HG02885 (cell line): Measurements from ENCODE around the gene TESMIN.

ENCODE experiments used
- ATAC-seq: cut with Tn5 transposase; IDR thresholded peaks from one replicate; pipeline ENCODE4 v1.9.1; 2021; ENCODE audit warnings: mild to moderate bottlenecking; ENCODE audit not compliant: unreplicated experiment, poor library complexity

TESMIN gene

DNA sequence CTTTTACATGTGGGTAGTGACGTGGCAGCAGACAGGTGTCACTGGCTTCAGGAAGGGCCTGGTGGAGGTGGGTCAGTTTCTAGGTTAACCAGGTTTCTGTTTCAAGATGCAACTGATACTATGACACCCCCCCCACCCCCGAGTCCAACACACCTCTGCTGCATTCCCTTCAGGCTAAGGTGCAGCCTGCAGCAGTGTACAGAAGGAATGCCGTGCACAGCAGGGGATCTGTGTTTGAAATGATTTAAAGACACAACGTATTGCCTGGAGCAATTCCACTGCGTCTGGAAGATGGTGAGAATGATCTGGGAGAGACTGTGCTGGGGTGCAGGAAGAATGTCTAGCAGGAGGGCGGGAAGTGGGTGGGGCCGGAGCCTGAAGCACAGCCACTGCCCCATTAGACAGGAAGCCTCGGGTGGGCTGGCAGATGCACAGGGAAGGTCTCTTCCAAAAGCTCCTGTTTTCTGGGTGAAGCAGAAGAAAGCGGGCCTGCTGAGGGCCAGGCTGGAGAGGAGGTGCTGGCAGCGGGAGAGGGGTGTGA, 11.9 kb upstream of the TESMIN start:
- ATAC-seq: no peak

DNA sequence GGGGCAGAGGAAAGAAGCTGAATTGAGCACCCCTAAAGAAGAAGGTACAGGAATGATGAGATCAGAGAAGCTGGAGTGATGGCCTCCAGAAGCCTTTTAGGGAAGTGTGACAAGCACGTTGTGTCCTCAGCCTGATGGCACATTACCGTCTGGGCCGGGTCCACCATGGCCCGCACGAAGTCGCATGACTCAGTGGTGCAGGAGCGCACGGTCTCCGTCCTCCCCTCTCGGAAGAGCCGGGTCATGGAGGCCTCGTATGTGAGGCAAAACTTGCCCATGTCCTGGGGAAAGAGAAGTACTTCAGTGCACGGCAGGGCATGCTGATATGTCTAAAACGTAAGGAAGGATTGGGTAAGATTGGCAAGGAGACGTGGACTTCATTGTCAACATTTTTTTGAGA, 11.2 kb upstream of the TESMIN start:
- ATAC-seq: no peak

DNA sequence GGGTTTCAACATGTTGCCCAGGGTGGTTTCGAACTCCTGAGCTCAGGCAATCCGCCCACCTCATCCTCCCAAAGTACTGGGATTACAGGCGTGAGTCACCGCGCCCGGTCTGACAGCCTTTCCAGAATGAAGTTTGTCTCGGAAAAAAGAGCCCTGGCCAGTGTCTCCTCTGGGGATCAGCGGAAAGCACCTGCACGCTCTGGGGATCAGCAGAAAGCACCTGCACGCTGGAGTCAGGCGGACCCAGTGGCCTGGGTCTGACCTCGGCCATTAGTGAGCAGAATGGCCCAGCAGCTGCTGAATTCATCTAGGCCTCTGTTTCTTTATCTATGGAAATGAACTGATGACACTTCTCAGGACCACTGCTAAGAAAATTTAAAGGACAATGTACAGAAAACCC, 10.5 kb upstream of the TESMIN start:
- ATAC-seq: no peak

DNA sequence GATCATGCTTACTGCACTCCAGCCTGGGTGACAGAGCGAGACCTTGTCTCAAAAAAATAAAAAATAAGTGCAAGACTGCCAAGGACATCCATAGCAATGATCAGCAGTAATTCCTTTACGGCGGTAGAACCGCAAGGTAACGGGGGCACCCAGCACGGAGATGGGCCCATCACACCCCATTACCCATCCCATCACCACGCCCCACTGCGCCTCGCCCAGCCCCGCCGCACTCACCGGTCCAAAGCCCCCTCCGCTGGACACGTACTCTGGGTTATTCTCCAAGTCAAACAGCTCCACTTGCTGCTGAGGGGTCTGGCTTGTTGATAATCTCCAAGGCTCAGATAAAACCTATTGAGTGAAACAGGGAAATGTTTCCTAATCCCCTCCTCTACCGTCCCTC, 8.7 kb upstream of the TESMIN start:
- ATAC-seq: no peak

DNA sequence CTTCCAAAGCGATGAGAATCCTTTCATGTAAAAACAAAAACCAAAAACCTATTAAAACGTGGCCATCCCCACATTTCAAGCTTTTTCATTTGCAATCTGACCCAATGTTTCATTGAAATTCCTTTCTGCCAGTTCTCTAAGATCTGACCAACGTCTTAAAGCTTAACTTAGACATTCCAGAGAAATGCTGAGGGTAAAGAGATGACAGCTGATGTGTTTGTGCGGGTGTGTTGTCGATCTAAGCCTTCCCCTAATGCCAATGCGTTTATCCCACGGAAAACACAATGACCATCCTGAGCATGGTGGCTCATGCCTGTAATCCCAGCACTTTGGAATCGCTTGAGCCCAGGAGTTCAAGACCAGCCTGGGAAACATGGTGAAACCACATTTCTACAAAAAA, 6.4 kb upstream of the TESMIN start:
- ATAC-seq: no peak

DNA sequence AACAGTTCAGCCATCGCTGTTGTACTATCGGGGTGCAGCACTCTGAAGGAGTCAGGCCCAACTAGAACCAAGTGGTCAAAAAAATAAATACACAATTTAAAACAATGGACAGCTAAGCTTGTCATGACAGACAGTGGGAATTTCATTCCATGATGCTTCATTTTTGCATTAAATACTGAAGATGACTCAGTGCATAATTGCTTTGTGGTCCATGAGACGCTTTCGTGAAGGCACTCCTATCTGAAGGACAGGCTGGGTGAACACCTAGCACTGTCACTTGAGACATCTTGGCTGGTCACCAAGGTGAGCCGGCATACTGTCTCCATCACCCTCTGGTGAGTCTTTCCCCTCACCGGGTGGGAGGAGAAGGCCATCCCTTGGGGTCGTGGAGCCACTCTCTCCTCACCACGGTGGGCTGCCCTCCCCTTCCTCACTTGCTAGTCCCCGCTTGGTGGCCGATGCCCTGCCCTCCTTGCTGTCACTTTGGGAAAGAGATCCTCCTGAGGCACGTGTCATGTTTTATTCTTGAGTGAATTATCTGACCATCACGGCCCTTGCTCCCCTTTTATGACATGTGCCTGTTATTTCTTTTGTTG, 4.9 kb upstream of the TESMIN start:
- no peak for ATAC-seq

DNA sequence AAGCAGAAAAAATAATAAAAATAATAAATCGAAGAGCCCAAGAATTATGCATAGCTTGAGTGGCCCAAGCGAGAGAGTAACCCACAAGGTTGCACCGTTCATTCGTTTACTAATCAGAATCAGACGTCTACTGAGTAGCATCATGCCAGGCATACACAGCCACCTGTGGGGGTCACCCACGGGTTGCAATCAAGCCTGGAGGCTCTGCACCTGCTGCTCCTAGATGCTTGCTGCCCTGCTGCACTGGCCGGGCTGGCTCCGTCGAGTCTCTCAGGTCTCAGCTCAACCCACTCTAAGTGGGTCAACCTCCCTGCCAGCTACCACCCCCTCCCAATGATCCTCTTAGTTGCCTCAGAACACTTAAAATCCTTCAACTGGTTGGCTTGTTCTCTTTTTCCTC, 2.0 kb upstream of the TESMIN start:
- ATAC-seq: no peak

DNA sequence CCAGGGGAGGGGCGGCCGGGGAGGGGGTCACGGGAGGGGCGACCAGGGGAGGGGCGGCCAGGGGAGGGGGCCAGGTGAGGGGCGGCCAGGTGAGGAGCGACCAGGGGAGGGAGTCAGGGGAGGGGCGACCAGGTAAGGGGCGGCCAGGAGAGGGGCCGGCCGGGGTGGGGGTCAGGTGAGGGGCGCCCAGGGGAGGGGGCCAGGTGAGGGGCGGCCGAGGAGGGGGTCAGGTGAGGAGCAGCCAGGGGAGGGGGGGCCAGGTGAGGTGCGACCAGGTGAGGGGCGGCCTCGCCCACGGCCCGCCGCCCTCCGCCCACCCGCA, 355 bp downstream of the TESMIN start:
- no peak for ATAC-seq

DNA sequence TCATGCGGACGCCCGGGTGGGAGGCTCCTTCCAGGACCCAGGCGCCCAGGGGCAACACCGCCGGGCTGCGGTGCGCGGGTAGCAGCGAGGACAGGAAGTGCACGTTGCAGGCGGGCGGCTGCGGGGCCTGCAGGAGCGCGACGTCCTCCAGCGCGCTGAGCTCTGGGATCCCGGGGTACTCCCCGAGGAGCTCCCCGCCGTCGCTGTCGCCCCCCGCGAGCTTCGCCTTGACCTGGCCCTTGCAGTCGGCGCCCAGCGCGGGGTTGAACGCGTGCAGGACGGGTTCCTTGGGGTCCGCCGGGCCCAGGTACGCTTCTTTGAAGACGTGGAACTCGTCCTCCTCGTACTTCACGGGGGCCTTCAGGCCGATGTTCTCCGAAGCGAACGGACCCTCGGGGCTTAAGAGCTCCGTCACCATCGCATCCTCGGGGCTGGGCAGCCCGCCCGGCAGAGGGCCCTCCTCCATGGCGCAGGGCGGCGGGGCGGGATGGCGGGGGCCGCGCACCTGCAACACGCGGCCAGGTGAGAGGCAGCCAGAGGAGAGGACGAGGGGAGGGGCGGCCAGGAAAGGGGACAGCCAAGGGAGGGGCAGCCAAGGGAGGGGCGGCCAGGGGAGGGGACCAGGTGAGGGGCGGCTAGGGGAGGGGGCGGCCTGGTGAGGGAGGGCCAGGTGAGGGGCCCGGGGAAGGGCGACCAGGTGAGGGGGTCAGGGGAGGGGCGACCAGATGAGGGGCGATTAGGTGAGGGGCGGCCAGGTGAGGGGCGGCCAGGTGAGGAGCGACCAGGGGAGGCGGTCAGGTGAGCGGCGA, 921 bp downstream of the TESMIN start:
- no peak for ATAC-seq

DNA sequence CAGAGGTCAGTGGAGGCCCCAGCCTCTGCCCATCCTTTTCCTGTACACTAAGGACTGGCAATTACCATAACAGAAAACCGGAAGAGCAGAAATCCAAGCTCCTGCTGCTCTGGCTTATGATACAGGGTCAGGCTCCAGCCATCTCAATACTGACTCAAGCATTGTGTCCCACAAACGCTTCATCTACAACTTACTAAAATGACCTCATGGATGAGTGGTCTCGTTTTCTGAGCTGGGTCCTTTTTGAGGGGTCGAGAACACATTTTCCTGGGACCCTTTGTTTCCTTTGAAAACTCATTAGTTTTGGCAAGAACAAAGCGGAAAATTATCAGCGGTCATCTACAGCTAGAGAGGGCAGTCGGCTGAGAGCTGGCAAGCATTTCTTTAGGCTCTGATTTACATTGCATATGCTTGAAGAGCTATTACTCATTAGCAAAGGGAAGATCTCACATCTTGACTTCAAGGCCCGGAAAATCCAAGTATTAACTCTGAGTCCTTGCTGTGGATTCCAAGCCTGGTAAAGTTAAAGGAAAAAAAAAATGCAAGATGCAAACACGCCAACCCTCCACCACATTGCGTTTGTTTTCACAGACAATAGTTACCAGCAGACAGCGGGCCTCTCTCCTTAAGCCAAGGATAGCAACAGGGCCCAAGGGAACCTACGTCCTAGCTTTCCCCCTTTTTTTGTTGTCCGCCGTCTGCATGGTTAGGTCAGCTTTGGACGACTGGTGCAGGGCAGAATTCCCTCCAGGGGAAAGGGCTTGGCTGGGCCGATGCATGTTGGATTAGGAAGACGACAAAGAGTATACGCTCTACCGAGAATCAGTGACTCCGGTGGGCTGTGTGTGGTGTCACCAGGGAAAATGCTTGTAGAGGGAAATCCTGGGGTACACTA, 1.8 kb downstream of the TESMIN start:
- ATAC-seq: no peak

DNA sequence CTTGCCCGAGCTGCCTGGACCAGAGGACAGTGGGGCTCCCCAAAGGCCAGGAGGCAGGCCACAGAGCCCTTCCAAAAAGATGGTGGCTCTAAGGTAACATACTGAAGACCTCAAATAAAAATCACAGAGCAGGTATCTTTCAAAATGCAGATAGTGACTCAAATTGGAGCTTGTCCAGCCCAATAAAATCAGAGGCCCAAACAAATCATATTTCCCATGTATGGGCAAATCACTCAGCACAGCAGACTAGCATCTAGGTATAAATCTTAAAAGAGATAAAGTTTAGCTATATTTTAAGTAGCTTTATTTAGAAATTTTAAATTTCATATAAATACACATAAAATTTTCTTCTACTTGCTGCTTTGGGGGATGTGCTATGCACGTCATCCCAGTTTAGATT, 3.3 kb downstream of the TESMIN start:
- no peak for ATAC-seq

DNA sequence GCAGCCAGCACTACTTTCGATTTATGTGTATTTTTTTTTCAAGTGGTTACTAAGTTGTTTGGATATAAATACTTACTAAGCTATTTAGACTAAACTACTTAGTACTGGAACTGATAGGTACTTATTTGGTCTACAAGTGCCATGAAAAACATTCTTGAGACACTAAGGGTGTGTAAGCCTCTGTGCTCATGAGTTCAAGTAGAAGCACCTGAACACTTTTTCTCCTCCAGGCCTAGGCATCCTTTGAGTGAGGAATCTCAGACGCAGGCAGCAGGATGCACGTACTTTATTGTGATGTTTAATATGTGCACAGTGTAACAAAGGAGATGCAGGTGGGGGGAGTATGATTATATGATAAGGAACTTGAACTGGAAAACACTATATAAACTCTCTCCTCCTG, 7.8 kb downstream of the TESMIN start:
- ATAC-seq: no peak

DNA sequence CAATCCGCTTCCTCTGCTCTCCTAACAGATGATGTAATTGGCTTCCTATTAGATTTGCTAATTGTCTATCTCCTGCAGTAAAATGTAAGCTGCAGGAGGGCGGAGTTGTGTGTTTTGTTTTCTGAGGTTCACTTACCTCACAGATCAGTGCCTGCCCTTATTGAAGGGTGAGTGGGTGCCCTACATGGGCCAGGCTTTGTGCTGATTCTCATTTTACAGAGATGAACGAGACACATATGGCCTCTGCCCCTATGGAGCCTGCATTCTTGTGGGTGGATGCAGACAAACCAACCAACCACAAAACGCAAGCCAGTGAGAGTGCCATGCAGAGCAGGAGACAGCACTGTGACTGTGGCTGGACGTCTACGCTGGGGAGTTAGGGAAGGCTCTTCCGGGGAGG, 9.9 kb downstream of the TESMIN start:
- no peak for ATAC-seq

DNA sequence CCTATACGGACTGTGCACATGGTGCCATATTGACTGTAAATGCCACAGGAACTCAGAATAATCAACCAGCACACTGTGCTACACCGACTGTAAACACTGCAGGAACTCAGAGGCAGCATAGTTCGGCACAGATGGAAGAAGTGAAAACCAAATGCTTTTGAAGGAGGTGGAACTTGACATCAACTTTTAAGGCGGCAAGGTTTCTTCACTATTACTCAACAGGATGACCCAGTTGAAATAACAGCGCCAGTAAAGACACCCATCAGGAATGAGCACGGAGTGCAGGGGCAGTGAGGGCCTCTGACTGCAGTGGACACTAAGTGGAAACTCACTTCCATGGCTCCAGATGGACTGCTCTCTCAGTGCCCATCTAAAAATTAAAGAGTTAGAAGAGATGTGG, 15.7 kb downstream of the TESMIN start:
- no peak for ATAC-seq

DNA sequence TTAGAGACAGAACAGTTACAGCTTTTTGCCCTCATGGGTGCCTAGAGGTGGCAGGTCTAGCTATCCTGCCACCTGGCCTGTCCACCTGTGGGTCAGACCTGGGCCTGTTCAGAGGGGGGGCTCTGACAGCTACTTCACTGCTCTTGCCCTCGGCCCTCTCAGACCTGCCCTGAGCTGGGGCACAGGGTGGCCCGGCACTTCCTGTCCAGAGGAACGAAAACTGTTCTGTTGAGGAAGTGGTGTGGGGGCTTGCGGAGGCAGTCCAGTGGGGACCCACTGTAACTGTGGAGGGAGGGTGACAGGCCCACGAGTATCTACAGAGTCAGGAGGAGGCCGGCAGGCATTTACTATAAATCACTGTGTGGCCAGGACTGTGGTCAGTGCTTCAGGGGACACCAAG, 16.2 kb downstream of the TESMIN start:
- no peak for ATAC-seq

DNA sequence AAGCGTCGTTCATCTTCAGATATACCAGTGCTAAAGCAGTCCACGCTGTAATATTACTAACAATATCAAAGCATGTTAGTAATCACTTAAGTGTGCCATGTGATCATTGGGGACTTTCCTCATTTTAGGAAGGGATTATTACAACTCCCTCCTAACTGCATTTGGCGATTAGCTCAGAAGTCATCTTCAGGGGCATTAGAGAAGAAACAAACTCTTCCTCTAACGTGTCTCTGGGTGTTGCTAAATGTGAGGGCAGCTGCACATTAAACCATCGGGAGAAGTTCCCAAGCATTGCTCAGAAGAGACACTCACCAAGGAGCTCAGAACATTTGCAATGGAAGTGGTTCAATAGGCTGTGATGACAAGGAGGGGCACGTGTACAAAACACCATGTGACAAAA, 17.2 kb downstream of the TESMIN start:
- ATAC-seq: no peak

DNA sequence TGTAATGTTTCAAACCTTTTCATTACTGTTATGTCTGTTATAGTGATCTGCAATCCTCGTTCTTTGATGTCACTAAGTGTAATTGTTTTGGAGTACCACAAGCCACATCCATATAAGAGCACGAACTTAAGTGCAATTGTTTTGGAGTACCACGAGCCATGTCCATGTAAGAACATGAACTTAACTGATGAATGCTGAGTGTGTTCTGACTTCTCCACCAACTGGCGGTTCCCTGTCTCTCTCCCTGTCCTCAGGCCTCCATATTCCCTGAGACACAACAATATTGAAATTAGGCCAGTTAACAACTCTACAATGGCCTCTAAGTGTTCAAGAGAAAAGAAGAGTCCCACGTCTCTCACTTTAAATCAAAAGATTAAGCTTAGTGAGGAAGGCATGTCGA, 23.5 kb downstream of the TESMIN start:
- ATAC-seq: no peak

DNA sequence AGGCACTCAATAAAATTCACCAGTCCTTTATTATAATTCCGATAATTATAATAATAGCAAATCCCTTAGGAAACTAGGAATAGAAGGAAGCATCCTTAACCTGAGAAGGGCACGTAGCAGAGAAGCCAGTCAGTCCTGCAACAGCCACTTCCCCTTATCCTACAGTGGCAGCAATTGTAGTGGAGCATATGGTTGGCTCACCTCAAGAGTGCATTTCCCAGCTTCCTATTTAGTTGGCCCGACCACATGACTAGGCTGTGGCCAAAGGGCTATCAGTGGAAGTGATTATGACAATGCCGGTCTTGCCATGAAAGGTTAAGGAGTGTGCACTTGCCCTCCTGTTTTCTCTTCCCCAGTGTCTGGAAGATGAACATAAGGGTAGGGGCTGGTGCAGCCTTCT, 27.0 kb downstream of the TESMIN start:
- ATAC-seq: no peak

DNA sequence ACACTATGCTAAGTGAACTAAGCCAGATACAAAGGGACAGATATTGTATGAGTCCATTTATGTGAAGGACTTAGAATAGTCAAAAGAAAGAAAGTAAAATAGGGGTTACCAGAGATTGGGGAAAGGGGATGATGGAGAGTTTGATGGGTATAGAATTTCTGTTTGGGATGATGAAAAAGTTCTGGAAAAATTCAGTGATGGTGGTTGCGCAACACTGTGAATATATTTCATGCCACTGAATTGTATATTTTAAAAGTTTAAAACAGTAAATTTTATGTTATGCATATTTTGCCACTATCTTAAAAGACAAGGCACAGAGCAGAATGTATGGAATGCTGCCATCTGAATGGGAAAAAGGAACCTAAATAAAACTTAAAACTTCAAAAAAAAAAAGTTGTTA, 29.2 kb downstream of the TESMIN start:
- ATAC-seq: no peak

DNA sequence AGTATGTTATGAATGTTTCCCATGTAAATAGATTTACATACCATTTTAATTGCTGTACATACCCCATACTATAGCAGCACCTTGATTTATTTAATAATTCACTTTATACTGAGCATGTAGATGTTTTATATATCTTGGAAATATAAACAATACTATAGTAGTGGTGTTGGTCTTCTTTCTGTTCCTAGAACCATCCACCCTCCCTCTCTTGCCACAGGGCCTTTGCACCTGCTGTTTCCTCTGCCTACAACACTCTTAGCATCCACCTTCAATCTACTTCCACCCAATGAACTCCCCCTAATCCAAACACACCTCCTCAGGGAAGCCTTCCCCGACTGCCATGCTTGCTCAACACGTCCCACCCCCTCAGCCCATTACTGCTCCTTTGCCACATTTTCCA, 30.2 kb downstream of the TESMIN start:
- no peak for ATAC-seq

DNA sequence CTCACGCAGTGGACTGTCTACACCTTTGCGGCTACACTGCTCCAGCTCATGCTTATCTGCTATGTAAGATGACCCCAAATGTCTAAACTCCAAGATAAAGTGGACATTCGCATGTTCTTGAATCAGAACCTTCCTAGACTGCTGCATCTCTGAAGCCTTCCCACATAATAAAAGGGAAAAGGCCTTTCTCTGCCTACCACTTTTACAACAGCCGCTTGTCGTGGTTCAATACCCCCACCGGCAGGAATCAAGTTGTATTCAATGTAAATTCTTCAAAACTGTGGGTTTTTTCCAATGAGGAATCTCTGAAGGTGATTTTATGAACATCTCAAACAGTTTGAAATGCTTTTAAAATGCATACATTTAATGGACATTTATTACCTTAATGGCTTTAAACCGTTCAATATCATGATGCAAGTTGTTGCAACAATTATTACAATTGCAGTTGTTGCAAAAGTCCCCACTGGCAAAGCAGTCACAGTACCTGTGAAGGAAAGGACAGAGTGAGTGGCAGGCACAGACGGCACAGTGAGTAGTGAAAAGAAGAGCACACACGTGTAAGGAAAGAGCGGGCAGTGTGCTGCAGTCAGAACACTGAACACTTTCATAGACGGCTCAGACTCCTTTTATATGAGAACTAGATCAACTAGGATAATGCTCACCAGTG, 35.7 kb downstream of the TESMIN start:
- ATAC-seq: no peak
